Heart left ventricle (tissue), 16 donors: Measurements from ENCODE around the gene GGN. TPM values are rescaled to one million over a fixed set of nuclear protein-coding genes. Genes with fewer than 3 reads are reported as not detected.
"Not testable (repeated sequence)": the region's sequence is repeated elsewhere in the genome, so short reads cannot be mapped to it uniquely, and the experiment has no call there.

ENCODE experiments used
- ATAC-seq, 4 donors: fragments of 200-7000 bp; cut with Tn5 transposase; one replicate each; pipeline ENCODE4 v1.9.1; 2020 to 2022; ENCODE audit warnings: moderate library complexity in 4 of 4, mild to moderate bottlenecking in 3 of 4, moderate number of reproducible peaks in 1 of 4
- DNase-seq, 5 donors: peaks; one replicate each; pipeline ENCODE4 v3.0.0-alpha.2; 2020
- H3K27ac ChIP-seq, 12 donors: fragments of 200-600 bp; sonication (generic) in 4 of 12; one replicate each; pipeline versions ENCODE4 v1.5.0 to v1.8.0; 2016 to 2022; ENCODE audit warnings: mild to moderate bottlenecking in 2 of 12
- H3K27me3 ChIP-seq, 9 donors: fragments of 200-600 bp; sonication (generic) in 2 of 9; one replicate each; pipeline versions ENCODE4 v1.5.1 to v1.8.0; 2016 to 2022; ENCODE audit warnings: mild to moderate bottlenecking in 3 of 9
- H3K36me3 ChIP-seq, 9 donors: fragments of 200-600 bp; sonication (generic) in 2 of 9; one replicate each; pipeline versions ENCODE4 v1.5.0 to v1.8.0; 2018 to 2022; ENCODE audit warnings: mild to moderate bottlenecking in 2 of 9
- H3K4me1 ChIP-seq, 12 donors: fragments of 200-600 bp; sonication (generic) in 4 of 12; one replicate each; pipeline versions ENCODE4 v1.5.0 to v1.8.0; 2016 to 2022; ENCODE audit warnings: mild to moderate bottlenecking in 3 of 12
- H3K4me3 ChIP-seq, 12 donors: fragments of 200-600 bp; sonication (generic) in 4 of 12; one replicate each; pipeline versions ENCODE4 v1.5.0 to v1.8.0; 2017 to 2022; ENCODE audit warnings: mild to moderate bottlenecking in 9 of 12, moderate library complexity in 4 of 12
- H3K9me3 ChIP-seq, 12 donors: fragments of 200-600 bp; sonication (generic) in 4 of 12; one replicate each; pipeline versions ENCODE4 v1.5.0 to v1.8.0; 2016 to 2022; ENCODE audit warnings: mild to moderate bottlenecking in 1 of 12
- CTCF ChIP-seq, 12 donors: fragments of 200-600 bp; sonication (generic) in 4 of 12; IDR thresholded peaks; one replicate each; pipeline versions ENCODE4 v1.5.0 to v1.8.0; 2018 to 2022; ENCODE audit warnings: antibody characterized with exemption in 12 of 12, mild to moderate bottlenecking in 5 of 12
- POLR2A ChIP-seq, 2 donors: fragments of 450-650 bp; IDR thresholded peaks; one replicate each; pipeline ENCODE4 v1.6.1; 2017; ENCODE audit warnings: antibody characterized with exemption in 2 of 2, mild to moderate bottlenecking in 2 of 2, moderate library complexity in 2 of 2
- WGBS, 4 donors: extraction: QIAGEN DNeasy Blood & Tissue Kit in 2 of 4; methylation state at CpG; one replicate each; pipeline versions ENCODE4 v1.1.5 to v1.1.7; 2013 to 2018; 5-methylcytosine and 5-hydroxymethylcytosine counted together
- intact Hi-C, 10 donors: fragments of 100-400 bp; cut with DNase I; formaldehyde crosslinking; loops; one replicate each; pipeline versions ENCODE4 v1.11.1 to v1.14.2; 2022
- polyA plus RNA-seq, 2 donors: library from polyadenylated mRNA; stranded (reverse); fragments of 200-250 nt; gene quantifications; one replicate each; pipeline ENCODE4 v1.2.3, GENCODE V29; 2013
- total RNA-seq, 9 donors: library from RNA; depleted of rRNA in 2 of 9; stranded (reverse); fragments of >200 nt in 2 of 9; fragmentation: NEBNext Ultra II Directional in 3 of 9; extraction: Animal tissue kit (Norgen Biotek cat#: 25700) in 3 of 9; gene quantifications; one replicate each; pipeline versions ENCODE4 v1.1.0 to v1.2.4, GENCODE V29; 2016 to 2023
- donor health status: ischemic (EF 13 %, LVEDD 7.1; RV severe dilation, severe dysfunction).
- donor health status: healthy with polysubstance abuse.
- donor health status: DM: no; HTN: yes; CAD: no.
- donor health status: DM: no; HTN: no; CAD: no.
- donor health status: ischemic (EF 25% LVEDD 6.9; RV normal size, moderate dysfunction).
- donor health status: ischemic (EF 25% LVEDD 5.7; RV mildly dilated, moderate dysfunction).
- donor health status: healthy.
- donor health status: DM: yes; HTN: yes; CAD: no.
- donor health status: ischemic (EF 35%, LVEDD 5.7; RV mildly dilated, moderate dysfunction).
- donor health status: nonischemic (EF 11% LVEDD 7.7; RV severe dilation, severe dysfunction).
- donor health status: DM: yes; HTN: yes; CAD: no.
- donor health status: PGD.
- donor health status: ischemic (EF 29% LVEDD 5.4; RV normal size, mild dysfunction).
- donor health status: nonischemic (EF 23%, LVEDD 6.1; RV moderate dilation, normal function).

Gene GGN
- total and polyA plus RNA-seq, 11 donors, result 0.15 to 0.67 (median 0.31) TPM; not detected in 4

- DNase-seq (no peak), ATAC-seq (no peak)
- Histone ChIP-seq H3K4me3 (no peak overlapping the region), H3K27ac (no peak overlapping the region), H3K27me3 (peaks cover 0 to 9% (median 0%) of the 10 kb centered on the region in 9 donors), H3K9me3 (no peaks in the 10 kb centered on the region), H3K36me3 (peaks cover 0 to 5% (median 0%) of the 10 kb centered on the region in 9 donors), H3K4me1 (peaks cover 0 to 12% (median 8%) of the 10 kb centered on the region in 12 donors)
- 90 to 96% (median 92%) methylated on average over 6 of the region's 6 CpGs for WGBS, 4 donors
- intact Hi-C loops, result loop anchor here in 1 of 10 donors (10.0 kb wide), 1 partner anchor 541 kb away; no protein-coding TSS in a partner anchor
- no peak for TF ChIP-seq POLR2A (IDR thresholded peaks at IDR 0.05)
- no peak for TF ChIP-seq CTCF (IDR thresholded peaks at IDR 0.05)
These were observed 25.6 kb upstream of the GGN start for GRCh38 chr19:38413416-38413815.

- TF ChIP-seq CTCF (IDR thresholded peaks at IDR 0.05), result no peak
- no peak for TF ChIP-seq POLR2A (IDR thresholded peaks at IDR 0.05)
- no peak overlapping the region for H3K4me3 ChIP-seq
- DNase-seq, result no peak
- peaks cover 0 to 9% (median 0%) of the 10 kb centered on the region in 9 donors for H3K36me3 ChIP-seq
- no peak for ATAC-seq
- WGBS, 4 donors, result 75 to 85% (median 79%) methylated on average over 11 of the region's 11 CpGs
- peaks cover 0 to 8% (median 5%) of the 10 kb centered on the region in 12 donors for H3K4me1 ChIP-seq
- intact Hi-C loops, result loop anchor here in 1 of 10 donors (10.0 kb wide), 1 partner anchor 542 kb away; no protein-coding TSS in a partner anchor
- no peaks in the 10 kb centered on the region for H3K9me3 ChIP-seq
- H3K27ac ChIP-seq, result no peak overlapping the region
- peaks cover 0 to 4% (median 0%) of the 10 kb centered on the region in 9 donors for H3K27me3 ChIP-seq
These were observed 25.1 kb upstream of the GGN start for GRCh38 chr19:38412961-38413360.

DNA sequence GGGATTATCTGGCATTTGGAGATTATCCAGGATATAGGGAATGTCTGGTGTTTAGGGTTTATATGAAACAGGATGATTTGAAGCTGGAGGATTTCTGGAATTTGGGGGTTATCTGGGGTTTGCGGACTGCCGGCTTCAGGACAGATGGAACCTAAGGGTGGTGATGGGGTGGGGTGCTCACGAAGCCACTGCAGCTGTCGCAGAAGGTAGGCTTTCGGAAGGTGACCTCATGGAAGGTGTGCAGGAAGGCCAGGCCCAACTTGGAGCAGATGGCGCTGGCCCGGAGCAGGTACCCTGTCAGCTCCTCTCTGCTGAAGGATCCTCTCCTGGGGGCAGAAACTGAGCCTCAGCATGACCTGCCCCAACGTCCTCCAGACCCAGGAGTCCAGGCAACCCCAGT, 24.7 kb upstream of the GGN start:
- 90 to 95% (median 91%) methylated on average over 5 to 8 of the region's 8 CpGs for WGBS, 4 donors
- Histone ChIP-seq H3K36me3 (peaks cover 0 to 12% (median 0%) of the 10 kb centered on the region in 9 donors), H3K9me3 (no peaks in the 10 kb centered on the region), H3K4me3 (no peak overlapping the region), H3K4me1 (peaks cover 0 to 4% (median 1%) of the 10 kb centered on the region in 12 donors), H3K27ac (no peak overlapping the region), H3K27me3 (no peaks in the 10 kb centered on the region)
- TF ChIP-seq POLR2A (IDR thresholded peaks at IDR 0.05) (no peak), CTCF (IDR thresholded peaks at IDR 0.05) (no peak)
- intact Hi-C loops, result loop anchor here in 1 of 10 donors (10.0 kb wide), 1 partner anchor 542 kb away; no protein-coding TSS in a partner anchor
- no peak for ATAC-seq
- DNase-seq, result no peak

GRCh38 chr19:38411898-38412297, 24.1 kb upstream of the GGN start:
- DNase-seq, H3K9me3 ChIP-seq, H3K4me3 ChIP-seq, ATAC-seq, H3K27me3 ChIP-seq, H3K4me1 ChIP-seq, H3K27ac ChIP-seq: not testable (repeated sequence)
- 90 to 93% (median 92%) methylated on average over 5 of the region's 5 CpGs for WGBS, 4 donors
- peaks cover 0 to 17% (median 5%) of the 10 kb centered on the region in 9 donors for H3K36me3 ChIP-seq
- intact Hi-C loops, result loop anchor here in 1 of 10 donors (10.0 kb wide), 1 partner anchor 543 kb away; no protein-coding TSS in a partner anchor
